K562 (cell line): ENCODE data around the gene SLAMF6.

ENCODE experiments used
- CEBPB ChIP-seq: fragments of 450-650 bp; IDR thresholded peaks from 2 replicates; pipeline ENCODE4 v1.6.1; 2016; ENCODE audit warnings: missing genetic modification characterization, missing compliant biosample characterization
- CHD2 ChIP-seq: IDR thresholded peaks from 2 replicates; pipeline ENCODE4 v1.6.1; 2011; ENCODE audit warnings: low read depth, low read length
- GTF2F1 ChIP-seq: IDR thresholded peaks from 2 replicates; pipeline ENCODE4 v1.6.1; 2011; ENCODE audit warnings: low read depth, low read length, improper control_type of control experiment
- ILK ChIP-seq: fragments of 450-650 bp; IDR thresholded peaks from 2 replicates; pipeline ENCODE4 v1.6.1; 2016; ENCODE audit warnings: missing genetic modification characterization, low read depth, mild to moderate bottlenecking, missing compliant biosample characterization, moderate library complexity, borderline replicate concordance
- PHB ChIP-seq: fragments of 250-450 bp; sonication (Bioruptor Pico); IDR thresholded peaks from 2 replicates; pipeline ENCODE4 v1.5.0; 2021
- POLR2A ChIP-seq: fragments of 450-650 bp; conservative IDR thresholded peaks from 2 replicates; pipeline ENCODE4 v1.6.1; 2016
- SIX5 ChIP-seq, 2 experiments: IDR thresholded peaks; 2 replicates each; pipeline ENCODE4 v1.6.1; 2011; ENCODE audit warnings: low read length in 2 of 2, borderline replicate concordance in 1 of 2, low read depth in 1 of 2, mild to moderate bottlenecking in 1 of 2, moderate library complexity in 1 of 2; ENCODE audit not compliant: insufficient read depth in 1 of 2
- ZNF217 ChIP-seq: sonication (generic); formaldehyde crosslinking; IDR thresholded peaks from 2 replicates; pipeline ENCODE4 v1.8.0; 2022; ENCODE audit warnings: mild to moderate bottlenecking, missing genetic modification reagents
- ZNF316 ChIP-seq: fragments of 450-650 bp; IDR thresholded peaks from 2 replicates; pipeline ENCODE4 v1.6.1; 2016
- ZNF75A ChIP-seq: fragments of 450-650 bp; formaldehyde crosslinking; IDR thresholded peaks from 2 replicates; pipeline ENCODE4 v1.4.0; 2020; ENCODE audit warnings: mild to moderate bottlenecking
- TF ChIP-seq, protein P1 (sequence below): fragments of 450-650 bp; IDR thresholded peaks from 2 replicates; pipeline ENCODE4 v1.6.1; 2017; ENCODE audit warnings: antibody characterized with exemption

DNA sequence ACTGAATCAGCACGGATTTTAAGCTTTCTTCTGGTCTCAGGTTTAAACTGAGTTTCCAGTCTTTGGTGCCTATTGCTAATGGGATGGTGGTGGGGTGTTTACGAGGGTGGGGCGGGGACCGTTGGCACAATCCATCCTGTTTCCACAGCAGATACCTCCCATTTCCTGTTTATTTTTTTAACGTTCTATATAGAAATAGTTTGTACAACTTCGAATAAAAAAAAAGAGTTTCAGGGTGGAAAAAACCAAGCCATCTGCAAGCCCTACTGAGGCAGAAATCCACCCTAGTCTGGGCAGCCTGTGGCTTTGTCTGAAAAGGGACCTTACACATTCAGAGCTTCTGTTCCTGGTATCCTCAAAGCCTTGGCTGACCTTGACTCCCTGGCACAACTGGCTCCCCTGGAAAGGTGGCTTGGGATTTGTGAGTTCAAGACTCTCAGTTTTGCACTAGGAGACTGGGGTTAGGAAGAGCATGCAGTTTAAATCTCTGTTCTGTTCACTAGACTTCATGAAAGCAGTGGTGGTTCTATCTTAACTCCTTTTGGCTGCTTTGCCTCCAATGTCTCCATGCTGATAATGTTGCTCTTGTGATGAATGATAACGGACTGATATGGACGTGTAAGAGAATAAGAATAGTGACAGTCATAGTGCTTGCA lies 76.0 kb downstream of the SLAMF6 start:
- TF ChIP-seq CHD2 (no peak), ILK (tag) (no peak), ZNF217 (CRISPR knock-in tag) (no peak), ZNF75A (no peak), POLR2A (no peak), GTF2F1 (no peak), PHB (CRISPR knock-in tag) (no peak), ZNF316 (no peak), SIX5 (IDR thresholded peaks at IDR 0.05; ENCODE audit: borderline replicate concordance in 1 of 2, insufficient read depth in 1 of 2, low read depth in 1 of 2, low read length in 2 of 2) (no peak), CEBPB (tag) (no peak)
- TF ChIP-seq, protein P1, sequence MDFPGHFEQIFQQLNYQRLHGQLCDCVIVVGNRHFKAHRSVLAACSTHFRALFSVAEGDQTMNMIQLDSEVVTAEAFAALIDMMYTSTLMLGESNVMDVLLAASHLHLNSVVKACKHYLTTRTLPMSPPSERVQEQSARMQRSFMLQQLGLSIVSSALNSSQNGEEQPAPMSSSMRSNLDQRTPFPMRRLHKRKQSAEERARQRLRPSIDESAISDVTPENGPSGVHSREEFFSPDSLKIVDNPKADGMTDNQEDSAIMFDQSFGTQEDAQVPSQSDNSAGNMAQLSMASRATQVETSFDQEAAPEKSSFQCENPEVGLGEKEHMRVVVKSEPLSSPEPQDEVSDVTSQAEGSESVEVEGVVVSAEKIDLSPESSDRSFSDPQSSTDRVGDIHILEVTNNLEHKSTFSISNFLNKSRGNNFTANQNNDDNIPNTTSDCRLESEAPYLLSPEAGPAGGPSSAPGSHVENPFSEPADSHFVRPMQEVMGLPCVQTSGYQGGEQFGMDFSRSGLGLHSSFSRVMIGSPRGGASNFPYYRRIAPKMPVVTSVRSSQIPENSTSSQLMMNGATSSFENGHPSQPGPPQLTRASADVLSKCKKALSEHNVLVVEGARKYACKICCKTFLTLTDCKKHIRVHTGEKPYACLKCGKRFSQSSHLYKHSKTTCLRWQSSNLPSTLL, result no peak
